Activated T-helper 1 cell treated with anti-CD3 and anti-CD28 coated beads, Interleukin-12 subunit alpha, Interleukin-12 subunit beta, Interleukin-2, Interleukin-4 antibody, amounts not matched to agents 30 ng/mL and 10 ng/mL and 1 ng/mL, durations not matched to agents 14 hours and 24 hours and 36 hours (primary cell): Measurements from ENCODE around the gene OR8K5. TPM values are rescaled to one million over a fixed set of nuclear protein-coding genes. Genes with fewer than 3 reads are reported as not detected.
"Not testable (repeated sequence)": the region's sequence is repeated elsewhere in the genome, so short reads cannot be mapped to it uniquely, and the experiment has no call there.

Experiments
- DNase-seq: peaks from one replicate; pipeline ENCODE4 v3.0.0; 2021; ENCODE audit warnings: low spot score
- H3K27ac Mint-ChIP-seq: one replicate; pipeline ENCODE4 v1.8.0; 2021; ENCODE audit warnings: mild to moderate bottlenecking, mixed read lengths
- H3K27me3 Mint-ChIP-seq: one replicate; pipeline ENCODE4 v1.8.0; 2022; ENCODE audit warnings: mild to moderate bottlenecking, moderate library complexity, mixed read lengths; ENCODE audit not compliant: insufficient read depth
- H3K36me3 Mint-ChIP-seq: one replicate; pipeline ENCODE4 v1.8.0; 2021; ENCODE audit warnings: low read depth, mixed read lengths
- H3K4me1 Mint-ChIP-seq: one replicate; pipeline ENCODE4 v1.8.0; 2021; ENCODE audit warnings: low read depth, mixed read lengths
- H3K4me3 Mint-ChIP-seq: one replicate; pipeline ENCODE4 v1.8.0; 2021; ENCODE audit warnings: mild to moderate bottlenecking, moderate library complexity, mixed read lengths
- H3K9me3 Mint-ChIP-seq: one replicate; pipeline ENCODE4 v1.8.0; 2021; ENCODE audit warnings: mixed read lengths
- intact Hi-C: fragments of 100-400 bp; cut with micrococcal nuclease; formaldehyde crosslinking; loops from one replicate; pipeline ENCODE4 v1.15.1; 2024
- total RNA-seq: library from RNA; stranded (reverse); gene quantifications from 2 replicates; pipeline ENCODE4 v1.2.3, GENCODE V29; 2022

The OR8K5 gene, protein sequence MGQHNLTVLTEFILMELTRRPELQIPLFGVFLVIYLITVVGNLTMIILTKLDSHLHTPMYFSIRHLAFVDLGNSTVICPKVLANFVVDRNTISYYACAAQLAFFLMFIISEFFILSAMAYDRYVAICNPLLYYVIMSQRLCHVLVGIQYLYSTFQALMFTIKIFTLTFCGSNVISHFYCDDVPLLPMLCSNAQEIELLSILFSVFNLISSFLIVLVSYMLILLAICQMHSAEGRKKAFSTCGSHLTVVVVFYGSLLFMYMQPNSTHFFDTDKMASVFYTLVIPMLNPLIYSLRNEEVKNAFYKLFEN
- total RNA-seq = not detected in 2 replicates

DNA sequence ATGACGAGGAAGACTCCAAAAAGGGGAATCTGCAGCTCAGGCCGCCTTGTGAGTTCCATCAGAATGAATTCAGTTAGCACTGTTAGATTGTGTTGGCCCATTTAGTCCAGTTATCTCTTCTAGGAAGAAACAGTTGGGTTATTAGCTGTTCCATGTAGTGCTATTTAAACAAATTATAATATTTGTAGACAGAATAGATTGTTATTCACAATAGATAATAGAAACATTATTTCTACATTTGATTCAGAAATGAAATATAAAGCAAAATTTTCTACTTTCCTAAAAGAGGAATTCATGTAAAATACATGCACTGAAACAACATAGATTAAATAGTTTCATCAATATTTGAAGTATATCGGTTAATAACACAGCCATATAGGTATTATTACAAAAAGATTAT is at the start of gene OR8K5:
Gene OR8K5 (minus strand): TSS at position 101 of the 400 bp plus-strand sequence. CDS start 0 bp downstream, at position 101.
- Mint-ChIP-seq H3K27ac (no peak within 1 kb of the TSS), H3K9me3 (peaks cover 18% of the 10 kb centered on the region), H3K36me3 (no peaks in the 10 kb centered on the region), H3K27me3 (no peaks in the 10 kb centered on the region), H3K4me1 (no peaks in the 10 kb centered on the region), H3K4me3 (no peak within 1 kb of the TSS)
- DNase-seq = no peak
- intact Hi-C loops = no loop called here

DNA sequence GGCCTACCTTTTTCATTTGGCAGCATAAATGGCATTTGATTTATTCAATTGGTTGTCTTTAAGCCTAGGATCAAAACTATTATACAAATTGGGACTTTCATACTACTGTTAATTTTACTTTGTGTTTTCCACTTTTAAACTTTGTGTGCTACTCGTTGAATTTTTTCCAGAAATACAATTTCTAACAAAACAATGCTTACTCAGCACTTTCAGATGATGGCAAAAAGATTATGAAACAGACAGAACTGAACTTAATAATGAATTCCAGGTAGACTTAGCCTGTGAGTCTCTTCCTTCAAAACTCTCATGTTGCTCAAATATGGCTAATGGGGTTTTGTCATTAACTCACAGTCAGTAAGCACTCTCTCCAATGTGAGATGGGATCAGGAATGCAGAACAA is 47.7 kb upstream of the OR8K5 start:
- Mint-ChIP-seq H3K9me3 (peaks cover 16% of the 10 kb centered on the region), H3K36me3 (no peaks in the 10 kb centered on the region), H3K4me3 (no peak overlapping the region), H3K27me3 (no peaks in the 10 kb centered on the region), H3K4me1 (no peaks in the 10 kb centered on the region), H3K27ac (no peak overlapping the region)
- intact Hi-C loops = no loop called here
- no peak for DNase-seq

DNA sequence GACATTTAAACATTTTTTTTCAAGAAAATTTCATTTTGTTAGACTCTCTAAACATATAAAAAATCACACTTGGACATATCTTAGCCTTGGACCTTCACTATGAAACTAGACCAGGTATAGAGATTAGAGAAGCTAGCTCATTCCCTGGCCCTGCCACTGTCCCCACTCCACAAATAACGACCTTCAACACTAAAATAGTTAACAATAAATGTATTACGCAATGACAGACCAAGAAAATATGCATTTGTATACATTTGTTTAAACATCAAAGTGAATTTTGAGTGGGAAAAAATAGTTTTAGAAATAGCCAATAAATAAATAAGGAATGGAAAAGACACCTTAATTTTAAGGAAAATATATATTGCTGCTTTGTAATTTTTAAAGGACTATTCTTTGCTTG is 37.2 kb upstream of the OR8K5 start:
- intact Hi-C loops = no loop called here
- H3K4me3 Mint-ChIP-seq = no peak overlapping the region
- H3K36me3 Mint-ChIP-seq = no peaks in the 10 kb centered on the region
- H3K27ac Mint-ChIP-seq = no peak overlapping the region
- H3K27me3 Mint-ChIP-seq = no peaks in the 10 kb centered on the region
- peaks cover 6% of the 10 kb centered on the region for H3K9me3 Mint-ChIP-seq
- DNase-seq = no peak
- no peaks in the 10 kb centered on the region for H3K4me1 Mint-ChIP-seq

DNA sequence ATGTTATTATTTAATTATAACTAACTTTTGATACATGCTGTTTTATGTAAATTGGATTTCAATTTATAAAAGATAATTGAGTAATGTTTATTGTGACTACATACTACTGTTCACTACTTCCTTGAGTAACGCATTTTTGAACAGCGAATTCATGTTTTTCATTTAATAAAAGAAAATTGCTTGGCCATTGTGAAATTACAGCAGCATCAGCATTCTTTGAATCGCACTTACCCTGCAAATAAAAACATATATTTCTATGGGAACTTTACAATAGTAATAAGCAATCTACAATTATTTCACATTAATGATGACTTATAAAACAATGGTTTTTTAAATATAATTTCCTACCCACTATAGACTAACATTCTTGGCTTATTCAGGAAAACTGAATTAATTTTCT is 36.6 kb upstream of the OR8K5 start:
- Mint-ChIP-seq H3K4me3 (no peak overlapping the region), H3K27ac (no peak overlapping the region), H3K4me1 (no peaks in the 10 kb centered on the region), H3K27me3 (no peaks in the 10 kb centered on the region), H3K9me3 (peaks cover 7% of the 10 kb centered on the region), H3K36me3 (no peaks in the 10 kb centered on the region)
- intact Hi-C loops = no loop called here
- no peak for DNase-seq

DNA sequence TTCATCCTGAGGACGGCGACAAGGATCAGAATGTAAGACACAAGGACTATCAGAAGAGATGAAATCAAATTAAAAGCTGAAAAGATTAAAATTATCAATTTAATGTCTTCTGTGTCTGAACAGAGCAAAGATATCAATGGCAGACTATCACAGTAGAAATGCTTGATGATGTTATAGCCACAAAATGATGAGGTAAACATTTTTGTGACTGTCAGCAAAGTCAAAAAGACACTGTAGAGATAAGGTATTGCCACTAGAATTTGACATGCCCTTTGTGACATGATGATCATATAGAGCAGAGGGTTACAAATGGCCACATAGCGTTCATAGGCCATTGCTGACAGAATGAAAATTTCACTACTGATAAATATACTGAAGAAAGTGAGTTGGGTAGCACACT is 28.5 kb upstream of the OR8K5 start:
- no peak overlapping the region for H3K4me3 Mint-ChIP-seq
- no peaks in the 10 kb centered on the region for H3K4me1 Mint-ChIP-seq
- no peak for DNase-seq
- H3K36me3 Mint-ChIP-seq = no peaks in the 10 kb centered on the region
- peaks cover 22% of the 10 kb centered on the region for H3K9me3 Mint-ChIP-seq
- H3K27ac Mint-ChIP-seq = no peak overlapping the region
- H3K27me3 Mint-ChIP-seq = no peaks in the 10 kb centered on the region
- intact Hi-C loops = no loop called here

DNA sequence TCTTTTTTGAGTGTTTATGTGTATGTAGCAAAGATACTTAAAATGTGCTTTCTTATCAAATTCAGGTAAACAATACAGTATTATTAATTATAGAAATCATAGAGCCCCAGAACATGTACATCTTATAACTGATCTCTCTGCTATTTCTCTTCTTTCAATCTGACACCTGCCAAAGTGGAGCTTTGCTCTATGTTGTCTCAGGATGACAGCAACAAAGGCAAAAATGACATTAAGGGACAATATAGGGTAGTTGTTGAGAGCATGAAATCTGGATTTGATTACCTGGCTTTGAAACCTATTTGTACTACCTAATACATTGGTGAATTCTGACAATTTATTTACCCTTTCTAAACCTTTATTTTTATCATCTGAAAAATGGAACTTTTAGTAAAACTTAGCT is 23.3 kb upstream of the OR8K5 start:
- peaks cover 24% of the 10 kb centered on the region for H3K9me3 Mint-ChIP-seq
- DNase-seq = no peak
- intact Hi-C loops = no loop called here
- no peaks in the 10 kb centered on the region for H3K27me3 Mint-ChIP-seq
- H3K4me3 Mint-ChIP-seq = no peak overlapping the region
- H3K36me3 Mint-ChIP-seq = no peaks in the 10 kb centered on the region
- no peaks in the 10 kb centered on the region for H3K4me1 Mint-ChIP-seq
- H3K27ac Mint-ChIP-seq = no peak overlapping the region

DNA sequence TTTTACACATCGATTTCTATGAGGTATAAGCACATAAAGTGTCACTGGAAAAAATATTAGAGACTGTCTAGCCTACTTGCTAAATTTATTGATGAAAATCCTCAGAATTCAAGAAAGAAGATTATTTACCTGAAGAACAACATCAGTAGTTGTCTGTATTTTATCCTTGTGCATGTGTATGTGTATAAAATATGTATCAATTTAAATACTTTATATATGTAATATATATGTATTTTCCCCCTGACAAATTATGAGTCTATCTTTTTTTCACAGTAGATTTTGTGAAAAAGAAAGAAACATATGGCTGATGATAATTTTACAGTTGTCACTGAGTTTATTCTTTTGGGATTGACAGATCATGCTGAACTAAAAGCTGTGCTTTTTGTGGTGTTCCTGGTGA is 16.2 kb upstream of the OR8K5 start, which contains the start of gene OR5J2:
Gene OR5J2 (plus strand): TSS at position 301 of the 400 bp plus-strand sequence. CDS start 0 bp downstream, at position 301.
- peaks cover 17% of the 10 kb centered on the region for H3K9me3 Mint-ChIP-seq
- H3K27me3 Mint-ChIP-seq = no peaks in the 10 kb centered on the region
- intact Hi-C loops = no loop called here
- no peaks in the 10 kb centered on the region for H3K36me3 Mint-ChIP-seq
- H3K4me3 Mint-ChIP-seq = no peak within 1 kb of the TSS
- H3K27ac Mint-ChIP-seq = no peak within 1 kb of the TSS
- no peaks in the 10 kb centered on the region for H3K4me1 Mint-ChIP-seq
- DNase-seq = no peak

DNA sequence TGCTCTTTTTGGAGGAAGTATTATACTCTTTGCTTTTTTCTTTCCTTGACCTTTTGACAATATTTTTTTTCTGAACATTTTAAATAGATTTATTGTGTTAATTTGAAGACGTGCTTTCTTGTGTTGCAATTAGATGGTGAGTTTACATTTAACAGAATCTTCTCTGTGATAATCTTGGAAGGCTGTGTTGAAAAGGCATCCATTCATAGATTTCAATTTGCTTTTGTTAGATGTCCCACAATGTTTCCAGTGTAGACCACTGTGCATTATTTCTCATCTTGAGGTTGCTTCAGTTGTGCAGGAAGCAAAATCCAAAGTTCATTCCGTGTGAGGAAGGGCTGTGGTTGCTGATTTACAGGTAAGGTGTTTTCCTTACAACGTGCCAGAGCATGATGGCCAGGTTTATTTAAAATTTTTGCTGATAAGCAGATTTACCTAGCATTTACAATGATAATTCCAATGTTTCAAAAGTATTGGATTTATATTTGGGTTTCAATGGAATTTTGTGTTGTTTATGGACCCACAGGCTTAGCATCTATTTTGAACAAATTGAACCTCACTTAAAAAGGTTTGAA is 12.2 kb upstream of the OR8K5 start:
- Mint-ChIP-seq H3K36me3 (no peaks in the 10 kb centered on the region), H3K9me3 (peaks cover 18% of the 10 kb centered on the region)

DNA sequence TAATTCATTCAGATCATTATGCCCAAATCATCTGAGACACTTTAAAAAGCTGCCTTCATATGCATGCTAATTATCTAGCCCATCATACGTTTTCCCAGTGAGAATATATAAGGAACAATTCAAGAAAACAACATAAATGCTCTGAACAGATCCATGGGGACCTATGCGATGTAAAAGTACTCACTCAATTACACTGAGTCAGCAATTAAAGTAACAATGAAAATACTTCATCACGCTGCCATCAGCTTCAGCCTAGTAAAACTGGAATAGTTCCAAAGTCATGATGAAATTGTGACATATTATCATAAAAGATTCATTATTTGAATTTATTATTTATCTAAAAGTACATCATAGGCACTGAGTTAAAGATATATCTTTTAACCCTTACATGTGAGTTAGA is 3.7 kb upstream of the OR8K5 start:
- peaks cover 11% of the 10 kb centered on the region for H3K9me3 Mint-ChIP-seq
- no peak for DNase-seq
- no peaks in the 10 kb centered on the region for H3K36me3 Mint-ChIP-seq
- no peak overlapping the region for H3K4me3 Mint-ChIP-seq
- H3K4me1 Mint-ChIP-seq = no peaks in the 10 kb centered on the region
- intact Hi-C loops = no loop called here
- no peaks in the 10 kb centered on the region for H3K27me3 Mint-ChIP-seq
- no peak overlapping the region for H3K27ac Mint-ChIP-seq

More for the DNA sequence above, 12.2 kb upstream of the OR8K5 start:
- Mint-ChIP-seq H3K27ac (no peak overlapping the region), H3K4me1 (no peaks in the 10 kb centered on the region), H3K4me3 (no peak overlapping the region), H3K27me3 (no peaks in the 10 kb centered on the region)
- DNase-seq = no peak
- intact Hi-C loops = no loop called here

DNA sequence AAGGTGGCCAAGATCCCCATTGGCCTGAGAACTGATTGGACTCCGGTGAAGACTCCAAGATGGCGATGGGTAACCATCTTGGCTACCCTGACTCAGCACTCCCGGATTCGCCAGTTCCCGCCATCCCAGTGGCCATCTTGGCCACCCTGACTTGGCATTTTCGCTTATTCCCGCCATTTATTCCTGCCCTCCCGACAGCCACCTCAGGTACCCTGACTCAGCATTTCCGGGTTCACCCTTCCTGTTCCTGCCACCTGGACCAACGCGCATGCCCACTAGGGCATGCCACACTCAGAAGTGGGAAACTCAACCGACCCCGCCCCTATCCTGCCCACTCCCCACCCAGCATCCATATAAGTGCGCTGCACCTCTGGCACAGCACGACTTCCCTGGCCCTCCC is 7.8 kb downstream of the OR8K5 start:
- Mint-ChIP-seq H3K27me3 (no peaks in the 10 kb centered on the region), H3K4me1 (no peaks in the 10 kb centered on the region), H3K4me3 (no peak overlapping the region), H3K36me3 (no peaks in the 10 kb centered on the region), H3K9me3 (peaks cover 55% of the 10 kb centered on the region), H3K27ac (no peak overlapping the region)
- DNase-seq = no peak
- intact Hi-C loops = no loop called here

DNA sequence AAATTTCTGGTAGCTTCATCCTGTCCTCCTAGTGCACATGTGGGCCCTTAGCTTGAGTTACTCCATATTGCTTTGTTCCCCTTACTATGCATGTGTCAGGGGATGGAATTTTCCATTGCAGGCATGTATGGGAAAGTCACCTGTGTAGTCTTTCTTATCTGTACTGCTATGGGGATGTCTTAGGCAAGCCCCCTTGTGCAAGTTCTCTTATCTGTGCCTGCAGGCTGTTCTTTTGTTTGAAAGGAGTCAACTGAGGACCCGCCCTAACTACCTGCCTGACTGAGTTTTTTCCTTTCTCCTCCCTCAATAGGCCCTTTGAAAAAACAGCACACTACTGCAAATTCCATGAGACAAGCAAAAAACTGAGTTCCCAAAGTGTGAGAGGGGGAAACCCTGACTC is 8.7 kb downstream of the OR8K5 start:
- Mint-ChIP-seq H3K36me3 (no peaks in the 10 kb centered on the region), H3K9me3 (peaks cover 46% of the 10 kb centered on the region), H3K27me3 (no peaks in the 10 kb centered on the region), H3K4me1 (no peaks in the 10 kb centered on the region), H3K4me3 (no peak overlapping the region), H3K27ac (no peak overlapping the region)
- no peak for DNase-seq
- intact Hi-C loops = no loop called here

DNA sequence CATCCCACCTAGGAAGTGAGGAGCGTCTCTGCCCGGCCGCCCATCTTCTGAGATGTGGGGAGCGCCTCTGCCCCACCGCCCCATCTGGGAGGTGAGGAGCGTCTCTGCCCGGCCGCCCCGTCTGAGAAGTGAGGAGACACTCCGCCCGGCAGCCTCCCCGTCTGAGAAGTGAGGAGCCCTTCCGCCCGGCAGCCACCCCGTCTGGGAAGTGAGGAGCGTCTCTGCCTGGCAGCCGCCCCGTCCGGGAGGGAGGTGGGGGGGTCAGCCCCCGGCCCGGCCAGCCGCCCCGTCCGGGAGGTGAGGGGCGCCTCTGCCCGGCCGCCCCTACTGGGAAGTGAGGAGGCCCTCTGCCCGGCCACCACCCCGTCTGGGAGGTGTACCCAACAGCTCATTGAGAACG is 16.4 kb downstream of the OR8K5 start:
- H3K27me3 Mint-ChIP-seq, DNase-seq, H3K4me1 Mint-ChIP-seq, H3K36me3 Mint-ChIP-seq, H3K27ac Mint-ChIP-seq, H3K4me3 Mint-ChIP-seq, intact Hi-C loops: not testable (repeated sequence)
- H3K9me3 Mint-ChIP-seq = peaks cover 20% of the 10 kb centered on the region

DNA sequence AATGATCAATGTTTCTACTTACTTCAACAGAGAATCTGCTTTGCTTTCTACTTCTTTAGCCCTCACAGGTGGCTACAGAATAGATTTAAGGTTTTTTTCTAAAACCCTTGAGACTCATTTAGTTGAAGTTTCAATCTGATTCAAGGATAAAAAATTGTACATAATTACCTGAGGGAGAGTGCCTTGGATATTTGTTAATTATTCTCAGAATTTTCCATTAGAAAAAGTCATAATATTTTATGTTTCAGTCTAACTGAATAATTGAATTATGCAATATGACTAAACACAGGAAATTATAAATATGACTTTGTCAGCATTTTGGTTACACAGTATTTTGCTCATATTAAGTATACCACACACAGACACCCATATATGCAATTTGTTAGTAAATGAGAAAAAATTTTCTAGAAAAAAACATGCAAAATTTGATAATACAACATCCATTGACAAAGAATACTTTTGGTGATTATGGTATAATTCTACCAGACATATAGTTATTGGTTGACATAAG is 19.9 kb downstream of the OR8K5 start, which contains the start of gene OR8J3:
Gene OR8J3 (minus strand): TSS at position 51 of the 511 bp plus-strand sequence. CDS start 2,483 bp downstream, outside the sequence.
- Mint-ChIP-seq H3K36me3 (no peaks in the 10 kb centered on the region), H3K9me3 (peaks cover 19% of the 10 kb centered on the region), H3K27ac (no peak within 1 kb of the TSS), H3K4me3 (no peak within 1 kb of the TSS), H3K4me1 (no peaks in the 10 kb centered on the region), H3K27me3 (no peaks in the 10 kb centered on the region)
- intact Hi-C loops = no loop called here
- no peak for DNase-seq
